ENCODE data around the gene ZNF710.
A peak's percentile ranks its signal among the peaks of the same experiment; 100 is the strongest.
"Not testable (repeated sequence)": the region's sequence is repeated elsewhere in the genome, so short reads cannot be mapped to it uniquely, and the experiment has no call there.

The ZNF710 gene

DNA sequence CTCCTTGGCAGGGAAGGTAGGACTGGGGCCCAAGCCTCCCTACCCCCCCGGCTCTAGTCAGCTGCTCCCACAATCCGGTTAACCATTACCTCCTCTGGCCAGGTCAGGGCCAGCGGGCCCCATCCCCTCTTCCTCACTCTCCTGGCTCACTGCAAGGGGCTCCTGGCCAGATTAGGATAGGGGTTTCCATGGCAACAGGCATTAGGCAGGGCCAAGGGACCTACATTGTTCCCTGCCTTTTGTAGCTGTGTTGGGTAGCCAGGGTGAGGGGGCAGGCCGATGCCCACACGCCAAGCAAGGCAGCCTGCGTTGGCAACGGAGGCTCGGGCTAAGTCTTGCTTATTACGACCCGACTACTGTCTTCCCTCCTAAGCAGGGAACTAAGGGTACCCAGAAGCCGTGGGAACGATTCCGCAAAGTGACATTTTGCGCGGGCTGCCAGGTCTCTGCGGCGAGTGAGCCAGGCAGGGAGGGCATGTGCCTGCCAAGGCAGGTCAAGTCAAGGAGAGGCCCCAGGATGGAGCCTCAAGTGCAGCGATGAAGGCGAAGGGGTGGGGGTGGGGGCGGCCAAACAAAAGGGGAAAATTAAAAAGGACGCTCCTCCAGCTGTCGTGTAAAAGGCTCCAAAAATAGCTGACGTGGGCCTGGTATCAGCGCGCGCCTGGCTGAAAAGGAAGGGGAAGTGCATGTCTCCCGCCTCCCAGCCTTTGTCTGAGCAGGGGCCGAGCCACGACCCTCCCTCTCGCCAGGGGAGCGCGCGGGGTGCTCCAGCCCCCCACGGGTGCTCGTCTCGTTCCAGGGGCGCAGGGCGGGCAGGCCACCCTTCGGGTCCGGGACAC lies 100.2 kb downstream of the ZNF710 start:
- no peak for DNase-seq (ENCODE audit: low read depth in 2 of 3, low spot score in 1 of 3)

DNA sequence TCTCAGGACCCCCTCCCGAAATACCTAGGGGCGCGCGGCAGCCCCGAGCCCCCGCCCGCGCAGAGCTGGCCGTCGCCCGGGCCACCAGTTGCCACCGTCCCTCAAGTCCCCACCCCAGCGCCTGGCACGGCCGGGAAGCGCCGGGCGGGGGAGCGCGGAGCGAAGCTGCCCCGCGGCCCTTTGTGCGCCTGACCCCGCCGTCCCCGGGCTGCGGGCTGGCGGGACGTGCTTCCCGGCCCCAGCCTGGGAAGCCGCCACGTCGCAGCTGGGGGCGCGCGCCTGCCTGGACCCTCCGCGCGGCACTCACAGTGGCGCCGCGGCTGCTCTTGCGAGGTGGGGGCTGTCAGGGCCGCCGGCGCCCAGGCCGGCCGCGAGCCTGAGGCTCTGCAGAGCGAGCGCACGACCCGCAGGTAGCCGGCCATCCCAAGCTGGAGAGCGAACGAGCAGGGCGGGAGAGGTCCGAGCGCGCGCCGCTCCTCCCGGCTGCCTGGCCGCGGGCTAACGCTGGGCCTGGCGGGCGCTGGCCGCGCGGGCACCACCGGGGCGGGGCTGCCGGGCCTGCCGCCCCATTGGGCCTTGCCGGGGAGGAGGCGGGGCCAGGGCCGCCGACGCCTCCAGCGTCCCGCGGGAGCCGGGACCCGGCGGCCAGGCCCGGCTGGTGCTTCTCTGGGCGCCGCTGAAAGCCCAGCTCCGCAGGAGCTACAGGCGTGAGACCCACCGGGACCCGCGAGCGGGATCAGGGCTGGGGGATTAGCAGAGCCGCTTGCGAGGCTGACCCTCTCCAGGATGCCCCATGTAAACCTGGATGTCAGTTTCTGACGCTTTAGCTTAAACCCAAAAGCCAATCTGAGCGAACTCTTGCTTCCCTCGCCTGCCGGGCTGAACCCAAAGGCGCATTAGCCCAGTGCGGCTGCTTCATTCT lies 101.1 kb downstream of the ZNF710 start, which contains the start of gene IDH2:
IDH2 (minus strand) TSS at position 500 of the 922 bp plus-strand sequence; CDS start at position 422, 78 bp downstream.
- DNase-seq (ENCODE audit: low read depth in 2 of 3, low spot score in 1 of 3) = peak; percentile 31 to 71 (median 45)

DNA sequence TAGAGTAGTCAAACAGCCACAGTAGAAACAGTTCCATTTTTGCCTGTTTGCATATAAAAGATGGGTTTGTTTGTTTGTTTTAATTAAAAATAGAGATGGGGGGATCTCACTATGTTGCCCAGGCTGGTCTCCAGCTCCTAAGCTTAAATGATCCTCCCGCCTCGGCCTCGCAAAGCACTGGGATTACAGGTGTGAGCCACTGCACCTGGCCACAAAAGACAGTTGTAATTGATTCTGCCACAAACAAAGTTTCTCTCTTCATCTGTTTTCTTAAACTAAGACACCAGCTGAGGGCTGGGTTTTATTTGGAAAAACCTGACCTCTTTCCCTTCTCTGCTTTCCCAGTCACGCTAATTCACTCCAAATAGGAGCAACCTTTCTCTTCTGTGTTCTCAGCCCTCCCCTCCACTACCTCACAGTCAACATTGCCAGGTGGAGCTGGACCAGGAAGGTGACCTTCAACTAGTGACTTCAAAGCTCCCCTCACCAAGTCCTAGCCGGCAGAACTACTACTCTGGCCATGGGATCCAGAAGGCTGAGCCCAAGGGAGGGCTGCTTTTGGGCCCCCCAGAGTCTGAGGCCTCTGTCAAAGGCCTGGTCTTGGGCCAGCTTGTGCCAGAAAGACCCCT lies 102.7 kb downstream of the ZNF710 start:
- DNase-seq (ENCODE audit: low read depth in 2 of 3, low spot score in 1 of 3) = no peak

DNA sequence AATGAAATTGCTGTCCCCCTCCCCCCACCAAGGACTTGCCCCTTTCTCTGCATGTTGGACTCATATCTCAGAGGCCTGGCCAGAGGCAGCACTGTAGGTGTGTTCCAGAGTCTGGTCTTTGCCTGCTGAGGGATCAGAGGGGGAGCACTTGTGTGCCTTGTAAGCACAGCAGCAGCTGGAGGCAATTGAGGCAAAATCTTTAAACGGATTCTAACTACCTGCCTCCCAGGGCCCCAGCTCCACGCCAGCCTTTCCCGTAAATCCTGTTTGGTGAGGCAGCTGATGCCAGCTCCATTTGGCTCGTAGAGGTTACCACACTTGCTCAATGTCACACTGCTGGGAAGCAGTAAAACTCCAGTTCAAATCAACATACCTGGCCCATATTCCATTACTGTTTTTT lies 103.4 kb downstream of the ZNF710 start:
- no peak for DNase-seq (ENCODE audit: low read depth in 2 of 3, low spot score in 1 of 3)

DNA sequence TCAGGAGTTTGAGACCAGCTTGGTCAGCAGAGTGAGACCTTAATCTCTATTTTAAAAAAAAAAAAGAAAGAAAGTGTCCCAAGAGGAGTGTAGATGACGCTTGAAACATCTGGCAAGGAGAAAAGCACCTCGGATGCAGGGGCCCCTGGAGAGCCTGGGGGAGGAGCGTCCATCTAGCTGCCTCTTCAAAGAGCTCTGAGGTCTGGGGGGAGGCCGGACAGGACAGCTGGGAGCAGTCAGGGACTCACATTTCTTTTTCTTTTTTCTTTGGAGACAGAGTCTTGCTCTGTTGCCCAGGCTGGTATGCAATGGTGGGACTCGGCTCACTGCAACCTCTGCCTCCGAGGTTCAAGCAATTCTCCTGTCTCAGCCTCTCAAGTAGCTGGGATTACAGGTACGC lies 104.4 kb downstream of the ZNF710 start:
- DNase-seq (ENCODE audit: low read depth in 2 of 3, low spot score in 1 of 3) = no peak

DNA sequence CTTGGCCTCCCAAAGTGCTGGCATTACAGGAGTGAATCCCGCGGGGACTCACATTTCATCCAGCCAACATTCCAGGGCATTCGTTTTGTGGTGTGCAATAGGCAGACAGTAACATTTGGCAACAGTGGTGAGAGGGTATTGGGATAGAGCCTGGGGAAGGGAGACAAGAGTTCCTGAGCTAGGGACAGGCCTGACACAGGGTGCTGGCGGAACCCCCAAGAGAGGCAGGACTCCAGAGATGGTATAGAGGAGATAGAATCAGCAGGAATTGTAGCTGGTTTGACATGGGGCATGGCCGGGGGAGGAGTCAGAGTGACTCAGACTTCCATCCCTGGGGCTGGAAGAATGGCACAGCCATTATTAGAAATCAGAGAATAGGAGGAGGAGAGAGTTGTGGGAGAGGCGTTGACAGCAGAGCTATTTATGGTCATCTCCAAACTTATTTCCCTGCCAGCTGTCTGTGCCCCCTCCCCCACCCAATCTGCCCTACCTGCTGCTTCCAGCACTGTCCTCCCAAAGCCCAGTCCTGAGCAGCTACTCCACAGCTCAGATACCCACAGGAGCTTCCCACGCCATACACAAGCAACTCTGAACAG lies 105.5 kb downstream of the ZNF710 start:
- no peak for DNase-seq (ENCODE audit: low read depth in 2 of 3, low spot score in 1 of 3)

DNA sequence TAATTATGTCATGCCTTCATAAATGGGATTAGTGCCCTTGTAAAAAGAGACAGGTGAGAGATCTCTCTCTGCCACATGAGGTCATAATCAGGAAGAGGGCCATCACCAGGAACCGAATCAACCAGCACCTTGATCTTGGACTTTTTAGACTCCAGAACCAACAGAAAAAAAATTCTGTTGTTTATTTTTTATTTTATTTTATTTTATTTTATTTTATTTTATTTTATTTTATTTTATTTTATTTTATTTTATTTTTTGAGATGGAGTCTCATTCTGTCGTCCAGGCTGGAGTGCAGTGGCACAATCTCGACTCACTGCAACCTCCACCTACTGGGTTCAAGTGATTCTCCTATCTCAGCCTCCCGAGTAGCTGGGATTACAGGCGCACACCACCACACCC lies 106.9 kb downstream of the ZNF710 start:
- not testable (repeated sequence) for DNase-seq (ENCODE audit: low read depth in 2 of 3, low spot score in 1 of 3)

DNA sequence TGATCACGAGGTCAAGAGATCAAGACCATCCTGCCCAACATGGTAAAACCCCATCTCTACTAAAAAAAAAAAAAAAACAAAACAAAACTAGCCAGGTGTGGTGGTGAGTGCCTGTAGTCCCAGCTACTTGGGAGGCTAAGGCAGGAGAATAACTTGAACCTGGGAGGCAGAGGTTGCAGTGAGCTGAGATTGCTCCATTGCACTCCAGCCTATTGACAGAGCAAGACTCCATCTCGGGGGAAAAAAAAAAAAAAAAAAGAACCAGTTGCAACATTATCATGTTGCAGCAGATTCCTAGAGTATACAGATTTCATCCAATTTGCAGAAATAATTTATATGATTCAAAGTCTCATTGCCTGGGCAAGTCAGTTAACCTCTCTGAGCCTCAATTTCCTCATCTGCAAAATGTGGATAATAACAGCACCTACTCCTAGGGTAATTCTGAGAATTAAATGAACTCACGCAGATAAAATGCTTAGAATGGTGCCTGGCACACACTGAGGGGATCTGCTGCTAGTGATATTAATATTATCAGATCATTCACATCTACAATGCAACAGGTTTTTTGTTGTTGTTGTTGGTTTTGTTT lies 108.1 kb downstream of the ZNF710 start:
- not testable (repeated sequence) for DNase-seq (ENCODE audit: low read depth in 2 of 3, low spot score in 1 of 3)

DNA sequence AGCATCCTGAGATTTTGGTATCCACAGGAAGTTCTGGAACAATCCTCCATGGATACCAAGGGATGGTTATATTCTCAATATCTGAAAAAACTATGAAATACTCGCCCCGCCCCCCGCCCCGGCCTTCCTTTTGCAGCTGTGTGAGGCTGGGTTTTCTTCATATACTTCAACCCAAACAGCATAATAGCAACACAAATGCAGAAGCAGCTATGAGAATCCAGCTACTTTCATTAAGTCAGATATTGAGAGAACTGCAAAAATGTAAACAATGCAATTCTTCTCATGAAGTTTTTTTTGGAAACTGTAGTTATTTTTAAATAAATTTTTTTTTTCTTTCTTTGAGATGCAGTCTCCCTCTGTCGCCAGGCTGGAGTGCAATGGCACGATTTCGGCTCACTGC lies 112.0 kb downstream of the ZNF710 start:
- no peak for DNase-seq (ENCODE audit: low read depth in 2 of 3, low spot score in 1 of 3)

DNA sequence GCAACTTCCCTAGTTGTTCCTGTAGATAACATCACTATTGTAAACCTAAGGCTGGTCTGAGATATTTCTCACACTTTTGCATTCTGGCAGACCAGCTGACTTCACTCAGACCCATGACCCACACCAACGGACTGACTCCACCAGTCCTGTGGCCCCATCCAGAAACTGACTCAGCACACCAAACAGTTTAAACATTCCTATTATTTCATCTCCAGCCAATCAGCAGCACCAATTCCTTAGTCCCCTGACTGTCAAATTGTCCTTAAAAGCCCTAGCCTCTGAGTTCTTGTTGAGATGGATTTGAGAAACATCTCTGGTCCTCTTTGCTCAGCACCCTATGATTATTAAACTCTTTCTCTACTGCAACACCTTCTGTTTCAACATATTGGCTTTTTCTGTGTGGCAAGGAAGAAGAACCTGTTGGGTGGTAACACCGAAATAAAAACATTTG lies 113.4 kb downstream of the ZNF710 start:
- no peak for DNase-seq (ENCODE audit: low read depth in 2 of 3, low spot score in 1 of 3)

DNA sequence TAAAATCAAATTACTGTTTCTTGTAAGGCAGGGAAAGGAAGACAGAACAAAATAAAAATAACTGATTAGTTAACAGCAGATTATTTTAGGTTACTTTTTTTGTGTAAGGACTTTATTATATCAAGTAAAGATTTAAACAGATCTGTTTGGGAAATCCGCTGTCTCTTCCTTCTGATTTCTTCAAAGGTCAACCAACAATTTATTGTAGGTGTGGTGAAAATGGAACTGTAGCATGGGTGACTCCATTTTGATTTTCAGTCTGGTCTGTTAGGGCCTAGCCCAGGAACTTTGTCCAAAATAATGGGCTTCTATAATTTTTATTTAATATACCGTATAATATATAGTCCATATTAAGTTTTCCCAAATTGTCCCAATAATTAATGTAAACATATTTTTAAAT lies 114.7 kb downstream of the ZNF710 start:
- DNase-seq (ENCODE audit: low read depth in 2 of 3, low spot score in 1 of 3) = no peak

DNA sequence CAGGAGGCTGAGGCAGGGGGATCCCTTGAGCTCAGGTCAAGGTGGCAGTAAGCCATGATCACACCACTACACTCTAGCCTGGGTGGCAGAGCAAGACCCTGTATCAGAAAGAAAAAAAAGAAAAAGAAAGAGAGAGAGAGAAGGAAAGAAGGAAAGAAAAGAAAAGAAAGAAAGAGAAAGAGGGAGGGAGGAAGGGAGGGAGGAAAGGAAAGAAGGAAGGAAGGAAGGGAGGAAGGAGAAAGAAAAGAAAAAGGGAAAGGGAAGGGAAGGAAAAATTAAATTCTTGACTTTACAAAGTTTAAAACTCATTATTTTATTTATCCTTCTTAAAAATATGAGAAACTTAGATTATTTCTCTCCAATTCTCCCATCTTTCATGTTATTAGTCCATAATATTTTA lies 118.2 kb downstream of the ZNF710 start:
- DNase-seq (ENCODE audit: low read depth in 2 of 3, low spot score in 1 of 3) = no peak

DNA sequence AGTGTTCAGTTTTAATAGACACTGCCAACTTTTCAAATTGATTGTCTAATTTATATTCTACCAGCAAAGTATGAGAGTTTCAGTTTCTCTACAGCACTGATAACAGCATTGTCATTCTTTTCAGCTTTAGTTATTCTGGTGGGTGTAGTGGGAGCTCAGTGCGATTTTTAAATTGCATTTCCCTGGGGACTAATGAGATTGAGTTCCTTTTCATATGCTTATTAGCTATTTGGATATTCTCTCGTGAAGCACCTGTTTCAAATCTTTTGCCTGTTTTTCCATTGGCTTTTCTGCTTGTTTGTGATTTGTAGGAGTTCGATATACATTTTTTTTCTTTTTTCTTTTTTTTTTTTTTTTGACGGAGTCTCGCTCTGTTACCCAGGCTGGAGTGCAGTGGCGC lies 120.0 kb downstream of the ZNF710 start:
- no peak for DNase-seq (ENCODE audit: low read depth in 2 of 3, low spot score in 1 of 3)

DNA sequence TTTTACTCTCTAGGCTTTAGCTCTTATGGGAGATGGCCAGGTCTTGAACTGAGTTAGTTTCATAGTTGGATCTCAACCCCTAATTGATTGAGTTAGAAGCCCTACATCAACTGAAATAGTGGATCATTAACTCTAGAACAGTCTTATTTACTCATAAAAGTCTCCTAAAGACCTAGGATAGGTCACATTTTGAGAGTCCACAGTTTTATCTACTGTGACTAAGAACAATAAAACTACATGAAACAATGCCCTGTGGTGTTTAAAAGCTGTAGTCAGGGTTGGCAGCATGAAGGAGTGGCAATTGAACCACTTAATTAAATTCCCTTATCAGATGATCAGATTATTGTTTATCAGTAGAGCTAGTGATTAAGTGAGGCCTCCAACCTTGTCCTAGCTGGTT lies 123.4 kb downstream of the ZNF710 start:
- DNase-seq (ENCODE audit: low read depth in 2 of 3, low spot score in 1 of 3) = no peak

DNA sequence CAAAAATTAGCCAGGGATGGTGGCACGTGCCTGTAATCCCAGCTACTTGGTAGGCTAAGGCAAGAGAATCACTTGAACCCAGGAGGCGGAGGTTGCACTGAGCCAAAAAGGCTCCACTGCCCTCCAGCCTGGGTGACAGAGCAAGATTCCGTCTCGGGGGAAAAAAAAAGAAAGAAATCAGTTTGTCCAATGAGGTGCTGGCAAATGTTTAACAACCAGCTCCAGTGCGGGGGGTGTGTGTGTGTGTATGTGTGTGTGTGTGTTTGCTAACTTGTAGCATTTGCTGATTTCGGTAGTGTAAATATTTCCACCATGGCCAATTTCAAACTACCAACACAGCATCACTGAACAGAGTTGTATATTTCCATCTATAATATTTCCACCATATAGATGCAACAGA lies 124.9 kb downstream of the ZNF710 start:
- DNase-seq (ENCODE audit: low read depth in 2 of 3, low spot score in 1 of 3) = no peak

DNA sequence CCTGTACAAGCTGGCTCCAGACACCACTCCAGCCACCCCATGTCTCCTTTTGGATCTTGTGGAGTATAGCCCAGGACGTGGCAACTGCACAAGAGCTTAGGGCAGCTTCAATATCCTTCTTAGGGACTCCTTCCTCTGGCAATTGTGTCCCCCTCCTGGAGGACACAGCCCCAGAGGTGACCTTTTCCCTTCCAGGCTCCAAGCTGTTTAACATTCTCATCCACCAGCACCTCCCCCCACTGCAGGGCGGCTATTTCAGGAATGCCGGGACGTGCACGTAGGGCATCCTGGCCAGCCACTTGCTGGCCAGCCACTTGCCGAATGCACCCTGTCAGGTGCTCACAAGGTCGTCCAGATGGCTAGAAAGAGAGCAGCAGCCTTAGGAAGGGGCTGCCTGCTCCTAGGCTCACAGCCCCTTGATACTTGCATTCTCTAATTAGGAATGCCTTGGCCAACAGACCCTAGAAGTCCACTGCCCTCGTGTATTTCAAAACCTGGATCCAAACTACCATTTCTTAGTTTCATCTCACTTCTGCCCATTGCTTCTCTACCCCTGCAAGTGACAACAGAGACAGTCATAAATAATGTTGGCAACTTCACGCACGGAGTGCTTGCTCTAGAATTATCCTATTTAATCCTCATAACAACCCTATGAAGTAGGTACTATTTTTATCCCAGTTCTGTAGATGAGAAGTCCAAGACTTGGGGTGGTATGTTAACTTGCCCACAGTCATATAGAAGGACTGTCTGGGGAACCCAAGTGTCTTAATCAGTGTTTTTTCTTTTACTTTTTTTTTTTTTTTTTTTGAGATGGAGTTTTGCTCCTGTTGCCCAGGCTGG lies 125.7 kb downstream of the ZNF710 start:
- no peak for DNase-seq (ENCODE audit: low read depth in 2 of 3, low spot score in 1 of 3)

DNA sequence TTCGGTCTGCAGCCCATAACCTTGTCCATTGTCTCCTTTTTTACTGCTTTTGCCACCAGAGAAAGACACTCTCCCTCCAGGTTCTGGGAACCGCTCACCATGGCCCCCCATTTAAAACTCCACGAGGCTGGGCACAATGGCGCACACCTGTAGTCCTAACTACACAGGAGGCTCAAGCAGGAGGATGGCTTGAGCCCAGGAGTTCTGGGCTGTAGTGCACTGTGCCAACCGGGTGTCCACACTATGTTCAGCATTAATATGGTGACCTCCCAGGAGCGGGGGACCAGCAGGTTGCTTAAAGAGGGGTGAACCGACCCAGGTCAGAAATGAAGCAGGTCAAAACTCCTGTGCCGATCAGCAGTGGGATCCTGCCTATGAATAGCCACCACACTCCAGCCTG lies 129.2 kb downstream of the ZNF710 start:
- DNase-seq (ENCODE audit: low read depth in 2 of 3, low spot score in 1 of 3) = no peak

Measured in stimulated activated CD4-positive, alpha-beta T cell treated with anti-CD3 and anti-CD28 coated beads, Interleukin-12 subunit alpha, Interleukin-12 subunit beta, amount 100 ng/mL, for 48 hours (primary cell).